Measurements from ENCODE around the gene SKOR2.
"Not testable (repeated sequence)": the region's sequence is repeated elsewhere in the genome, so short reads cannot be mapped to it uniquely, and the experiment has no call there.

The SKOR2 gene

GRCh38 chr18:47254341-47254939 is 3.0 kb upstream of the SKOR2 start:
- peak; percentile 48 for DNase-seq

GRCh38 chr18:47253101-47253654 is 1.7 kb upstream of the SKOR2 start:
- DNase-seq: no peak

- DNase-seq: peak; percentile 31
Measured at GRCh38 chr18:47250391-47251046, 941 bp downstream of the SKOR2 start.

GRCh38 chr18:47249314-47249981 is 2.0 kb downstream of the SKOR2 start:
- DNase-seq: peak; percentile 16

GRCh38 chr18:47248604-47249313 is 2.7 kb downstream of the SKOR2 start:
- DNase-seq: peak; percentile 45

GRCh38 chr18:47248115-47248603 is 3.3 kb downstream of the SKOR2 start:
- no peak for DNase-seq

GRCh38 chr18:47247416-47248114 is 3.9 kb downstream of the SKOR2 start:
- DNase-seq: peak; percentile 31

GRCh38 chr18:47247036-47247415 is 4.4 kb downstream of the SKOR2 start:
- no peak for DNase-seq

GRCh38 chr18:47246027-47246971 is 5.2 kb downstream of the SKOR2 start:
- no peak for DNase-seq

GRCh38 chr18:47244086-47244485 is 7.4 kb downstream of the SKOR2 start:
- DNase-seq: no peak

- DNase-seq: no peak
Measured at GRCh38 chr18:47235096-47235495, 16.4 kb downstream of the SKOR2 start.

GRCh38 chr18:47226660-47227059 is 24.8 kb downstream of the SKOR2 start:
- DNase-seq: no peak

GRCh38 chr18:47215554-47216138 is 35.8 kb downstream of the SKOR2 start:
- DNase-seq: peak; percentile 23

- no peak for DNase-seq
Measured at GRCh38 chr18:47209171-47209570, 42.3 kb downstream of the SKOR2 start.

- DNase-seq: no peak
Measured at GRCh38 chr18:47206945-47207637, 44.4 kb downstream of the SKOR2 start.

- no peak for DNase-seq
Measured at GRCh38 chr18:47204908-47205522, 46.4 kb downstream of the SKOR2 start.

GRCh38 chr18:47203626-47204464 is 47.6 kb downstream of the SKOR2 start:
- no peak for DNase-seq

- DNase-seq: not testable (repeated sequence)
Measured at GRCh38 chr18:47195961-47196360, 55.5 kb downstream of the SKOR2 start.
